ENCODE data around the gene BORCS6. TPM values are rescaled to one million over a fixed set of nuclear protein-coding genes. Genes with fewer than 3 reads are reported as not detected.
A peak's percentile ranks its signal among the peaks of the same experiment; 100 is the strongest.

The BORCS6 gene
- total and polyA plus RNA-seq, 2 of the 13 experiments (the other 11 are each of a cell fraction or from before 2014, with no cell fraction given), result 2.0 to 5.1 TPM

- TF ChIP-seq SRY (CRISPR knock-in tag; IDR thresholded peaks at IDR 0.05), result no peak; the same call in 1 of the 2 replicates
- no peak for TF ChIP-seq KLF12 (CRISPR knock-in tag; IDR thresholded peaks at IDR 0.05; ENCODE audit: borderline replicate concordance)
- TF ChIP-seq ZNF382 (CRISPR knock-in tag; IDR thresholded peaks at IDR 0.05; ENCODE audit: borderline replicate concordance), result no peak
- TF ChIP-seq, protein P1, sequence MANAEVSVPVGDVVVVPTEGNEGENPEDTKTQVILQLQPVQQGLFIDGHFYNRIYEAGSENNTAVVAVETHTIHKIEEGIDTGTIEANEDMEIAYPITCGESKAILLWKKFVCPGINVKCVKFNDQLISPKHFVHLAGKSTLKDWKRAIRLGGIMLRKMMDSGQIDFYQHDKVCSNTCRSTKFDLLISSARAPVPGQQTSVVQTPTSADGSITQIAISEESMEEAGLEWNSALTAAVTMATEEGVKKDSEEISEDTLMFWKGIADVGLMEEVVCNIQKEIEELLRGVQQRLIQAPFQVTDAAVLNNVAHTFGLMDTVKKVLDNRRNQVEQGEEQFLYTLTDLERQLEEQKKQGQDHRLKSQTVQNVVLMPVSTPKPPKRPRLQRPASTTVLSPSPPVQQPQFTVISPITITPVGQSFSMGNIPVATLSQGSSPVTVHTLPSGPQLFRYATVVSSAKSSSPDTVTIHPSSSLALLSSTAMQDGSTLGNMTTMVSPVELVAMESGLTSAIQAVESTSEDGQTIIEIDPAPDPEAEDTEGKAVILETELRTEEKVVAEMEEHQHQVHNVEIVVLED (CRISPR knock-in tag; IDR thresholded peaks at IDR 0.05; ENCODE audit: borderline replicate concordance), result 0 out of 2 replicates have a peak, but pooled peaks have one; percentile 60
- no peak for TF ChIP-seq PTBP1 (IDR thresholded peaks at IDR 0.05; ENCODE audit: low read depth, low read length, poor library complexity, severe bottlenecking)
- TF ChIP-seq, protein P2, sequence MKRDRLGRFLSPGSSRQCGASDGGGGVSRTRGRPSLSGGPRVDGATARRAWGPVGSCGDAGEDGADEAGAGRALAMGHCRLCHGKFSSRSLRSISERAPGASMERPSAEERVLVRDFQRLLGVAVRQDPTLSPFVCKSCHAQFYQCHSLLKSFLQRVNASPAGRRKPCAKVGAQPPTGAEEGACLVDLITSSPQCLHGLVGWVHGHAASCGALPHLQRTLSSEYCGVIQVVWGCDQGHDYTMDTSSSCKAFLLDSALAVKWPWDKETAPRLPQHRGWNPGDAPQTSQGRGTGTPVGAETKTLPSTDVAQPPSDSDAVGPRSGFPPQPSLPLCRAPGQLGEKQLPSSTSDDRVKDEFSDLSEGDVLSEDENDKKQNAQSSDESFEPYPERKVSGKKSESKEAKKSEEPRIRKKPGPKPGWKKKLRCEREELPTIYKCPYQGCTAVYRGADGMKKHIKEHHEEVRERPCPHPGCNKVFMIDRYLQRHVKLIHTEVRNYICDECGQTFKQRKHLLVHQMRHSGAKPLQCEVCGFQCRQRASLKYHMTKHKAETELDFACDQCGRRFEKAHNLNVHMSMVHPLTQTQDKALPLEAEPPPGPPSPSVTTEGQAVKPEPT (CRISPR knock-in tag; IDR thresholded peaks at IDR 0.05; ENCODE audit: low read depth), result no peak
- 0 out of 2 replicates have a peak, but pooled peaks have one; percentile 54 for TF ChIP-seq ZNF724P (CRISPR knock-in tag; IDR thresholded peaks at IDR 0.05; ENCODE audit: borderline replicate concordance)
- TF ChIP-seq ATAD3A (CRISPR knock-in tag; IDR thresholded peaks at IDR 0.05), result no peak
- TF ChIP-seq NR3C1 (CRISPR knock-in tag; IDR thresholded peaks at IDR 0.05), result no peak
- no peak for TF ChIP-seq FLYWCH1 (CRISPR knock-in tag; IDR thresholded peaks at IDR 0.05)
- peak; percentile 94; the same call in 1 of the 2 replicates for TF ChIP-seq ZNF788 (CRISPR knock-in tag; IDR thresholded peaks at IDR 0.05; ENCODE audit: borderline replicate concordance)
- TF ChIP-seq REL (CRISPR knock-in tag; conservative IDR thresholded peaks at IDR 0.05), result no peak
- no peak for TF ChIP-seq SNRNP70 (IDR thresholded peaks at IDR 0.05; ENCODE audit: low read depth, low read length)
- no peak for TF ChIP-seq GPBP1L1 (CRISPR knock-in tag; IDR thresholded peaks at IDR 0.05)
- peak; percentile 57 for TF ChIP-seq MEIS2 (CRISPR knock-in tag; IDR thresholded peaks at IDR 0.05)
- 0 out of 2 replicates have a peak, but pooled peaks have one; percentile 36 for TF ChIP-seq ZSCAN21 (CRISPR knock-in tag; IDR thresholded peaks at IDR 0.05; ENCODE audit: borderline replicate concordance)
- no peak for TF ChIP-seq NBN (conservative IDR thresholded peaks at IDR 0.05)
- TF ChIP-seq ZFX (CRISPR knock-in tag; IDR thresholded peaks at IDR 0.05; ENCODE audit: low read depth), result peak; percentile 49; the same call in 1 of the 2 replicates
- peak in 1 of 2 experiments; percentile 50; a peak in 1 of 4 replicates for TF ChIP-seq NR2F1 (CRISPR knock-in tag; IDR thresholded peaks at IDR 0.05)
- peak; percentile 72 for TF ChIP-seq GFI1 (CRISPR knock-in tag; IDR thresholded peaks at IDR 0.05; ENCODE audit: borderline replicate concordance)
- TF ChIP-seq PPARG (CRISPR knock-in tag; conservative IDR thresholded peaks at IDR 0.05), result no peak
- no peak; the same call in 1 of the 2 replicates for TF ChIP-seq ZNF749 (CRISPR knock-in tag; IDR thresholded peaks at IDR 0.05; ENCODE audit: borderline replicate concordance)
- no peak for TF ChIP-seq ZZZ3 (CRISPR knock-in tag; IDR thresholded peaks at IDR 0.05; ENCODE audit: borderline replicate concordance)
- no peak for TF ChIP-seq ZBTB3 (CRISPR knock-in tag; IDR thresholded peaks at IDR 0.05; ENCODE audit: borderline replicate concordance, low read depth)
Observed at GRCh38 chr17:8220783-8221662, 31.0 kb upstream of the BORCS6 start (continued).

Data from HepG2 (cell line).